ENCODE data around the gene CCSER2.
"Not testable (repeated sequence)": the region's sequence is repeated elsewhere in the genome, so short reads cannot be mapped to it uniquely, and the experiment has no call there.

Gene CCSER2, protein sequence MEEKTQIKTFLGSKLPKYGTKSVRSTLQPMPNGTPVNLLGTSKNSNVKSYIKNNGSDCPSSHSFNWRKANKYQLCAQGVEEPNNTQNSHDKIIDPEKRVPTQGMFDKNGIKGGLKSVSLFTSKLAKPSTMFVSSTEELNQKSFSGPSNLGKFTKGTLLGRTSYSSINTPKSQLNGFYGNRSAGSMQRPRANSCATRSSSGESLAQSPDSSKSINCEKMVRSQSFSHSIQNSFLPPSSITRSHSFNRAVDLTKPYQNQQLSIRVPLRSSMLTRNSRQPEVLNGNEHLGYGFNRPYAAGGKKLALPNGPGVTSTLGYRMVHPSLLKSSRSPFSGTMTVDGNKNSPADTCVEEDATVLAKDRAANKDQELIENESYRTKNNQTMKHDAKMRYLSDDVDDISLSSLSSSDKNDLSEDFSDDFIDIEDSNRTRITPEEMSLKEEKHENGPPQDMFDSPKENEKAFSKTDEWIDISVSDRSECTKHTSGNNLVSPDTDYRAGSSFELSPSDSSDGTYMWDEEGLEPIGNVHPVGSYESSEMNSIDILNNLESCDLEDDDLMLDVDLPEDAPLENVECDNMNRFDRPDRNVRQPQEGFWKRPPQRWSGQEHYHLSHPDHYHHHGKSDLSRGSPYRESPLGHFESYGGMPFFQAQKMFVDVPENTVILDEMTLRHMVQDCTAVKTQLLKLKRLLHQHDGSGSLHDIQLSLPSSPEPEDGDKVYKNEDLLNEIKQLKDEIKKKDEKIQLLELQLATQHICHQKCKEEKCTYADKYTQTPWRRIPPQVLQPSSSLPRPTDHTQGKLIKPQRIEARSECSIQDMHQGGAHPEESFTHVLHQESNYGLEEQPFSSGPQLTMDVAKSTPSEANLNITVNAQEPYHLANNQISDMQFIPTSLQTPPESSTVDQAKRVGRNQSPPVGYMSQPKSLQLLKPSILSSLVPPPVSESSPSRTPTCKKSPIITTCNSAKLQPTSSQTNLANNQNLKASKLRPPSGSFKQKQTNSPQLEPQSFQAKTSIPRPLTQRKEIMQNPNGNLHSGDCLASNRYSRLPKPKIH

DNA sequence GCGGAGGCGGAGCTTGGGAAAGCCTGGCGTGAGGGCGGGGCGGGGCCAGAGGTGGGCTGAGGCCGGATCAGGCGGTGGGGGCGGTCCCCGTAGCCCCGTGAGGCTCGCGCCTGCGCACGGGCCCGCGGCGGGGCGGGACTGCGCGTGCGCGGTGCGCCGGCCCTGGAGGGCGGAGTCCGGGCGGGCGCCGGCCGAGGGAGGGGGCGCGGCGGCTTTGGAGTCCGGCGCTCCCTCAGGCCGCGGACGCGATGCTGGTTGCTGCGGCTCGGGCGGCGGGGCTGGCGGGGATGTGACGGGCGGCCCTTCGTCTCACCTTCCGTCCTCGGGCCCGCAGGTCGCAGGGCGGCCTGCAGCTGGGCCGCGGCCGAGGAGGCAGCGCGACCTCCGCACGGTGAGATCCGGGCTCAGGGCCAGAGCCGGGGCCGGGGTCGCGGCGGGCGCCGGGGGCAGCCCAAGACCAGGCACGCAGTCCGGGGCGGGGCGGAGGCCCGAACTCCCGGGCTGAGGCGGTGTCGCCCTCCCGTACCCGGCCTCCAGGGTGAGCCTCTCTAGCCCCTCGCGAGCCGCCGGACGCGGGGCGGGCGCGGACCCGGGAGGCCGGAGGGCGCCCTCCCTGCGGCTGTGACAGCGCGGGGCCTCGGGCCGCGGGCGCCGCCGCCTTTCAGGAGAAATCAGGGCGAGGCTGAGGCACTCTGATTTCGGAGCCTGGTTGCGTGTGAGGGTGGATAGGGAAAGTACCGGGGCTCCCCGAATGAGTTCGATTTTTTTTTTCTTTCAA is at the start of gene CCSER2:
Gene CCSER2 (plus strand): TSS at position 172 of the 778 bp plus-strand sequence. CDS start 42,464 bp downstream, outside the sequence.
- DNase-seq (ENCODE audit: low spot score): peak; percentile 99

DNA sequence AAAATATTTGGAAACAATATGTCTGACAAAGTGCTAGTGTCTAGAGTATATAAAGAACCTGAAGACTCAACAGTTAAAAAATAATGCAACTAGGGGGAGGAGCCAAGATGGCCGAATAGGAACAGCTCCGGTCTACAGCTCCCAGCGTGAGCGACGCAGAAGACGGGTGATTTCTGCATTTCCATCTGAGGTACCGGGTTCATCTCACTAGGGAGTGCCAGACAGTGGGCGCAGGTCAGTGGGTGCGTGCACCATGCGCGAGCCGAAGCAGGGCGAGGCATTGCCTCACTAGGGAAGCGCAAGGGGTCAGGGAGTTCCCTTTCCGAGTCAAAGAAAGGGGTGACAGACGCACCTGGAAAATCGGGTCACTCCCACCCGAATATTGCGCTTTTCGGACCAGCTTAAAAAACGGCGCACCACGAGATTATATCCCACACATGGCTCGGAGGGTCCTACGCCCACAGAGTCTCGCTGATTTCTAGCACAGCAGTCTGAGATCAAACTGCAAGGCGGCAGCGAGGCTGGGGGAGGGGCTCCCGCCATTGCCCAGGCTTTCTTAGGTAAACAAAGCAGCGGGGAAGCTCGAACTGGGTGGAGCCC is 48.4 kb upstream of the CCSER2 start:
- not testable (repeated sequence) for DNase-seq (ENCODE audit: low spot score)

DNA sequence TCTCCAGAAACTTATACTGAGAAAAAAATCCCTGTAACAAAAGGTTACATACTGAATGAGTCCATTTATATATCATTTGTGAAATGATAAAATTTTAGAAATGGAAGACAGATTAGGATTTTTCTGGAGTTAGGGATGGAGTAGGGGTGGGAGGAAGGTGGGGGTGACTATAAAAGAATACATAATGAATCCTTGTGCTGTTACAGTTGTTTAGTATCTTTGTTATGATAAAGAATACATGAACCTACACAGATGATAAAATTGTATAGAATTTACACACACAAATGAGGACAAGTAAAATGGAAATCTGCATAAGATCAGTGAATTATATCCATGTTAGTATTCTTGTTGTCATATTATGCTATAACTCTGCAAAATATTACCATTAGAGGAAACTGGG is 41.7 kb upstream of the CCSER2 start:
- DNase-seq (ENCODE audit: low spot score): no peak

DNA sequence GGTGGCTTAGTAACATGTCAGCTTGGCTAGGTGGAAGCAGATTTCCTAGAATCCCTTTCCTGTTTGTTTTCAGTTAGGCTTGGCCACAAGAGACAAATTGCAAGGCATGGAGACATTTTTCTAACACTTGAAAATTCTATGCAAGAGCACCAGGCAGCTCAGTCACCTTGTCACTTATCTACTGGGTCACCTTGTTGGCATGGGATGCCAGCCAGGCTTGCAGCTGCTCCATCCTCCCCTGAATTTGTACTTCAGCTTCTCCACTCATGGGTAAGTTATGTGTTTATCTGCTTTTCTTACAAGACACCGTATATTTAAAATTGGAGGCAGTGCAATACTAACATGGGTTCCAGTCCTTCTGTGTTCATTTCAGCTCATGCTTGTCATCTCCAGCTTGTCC is 40.2 kb upstream of the CCSER2 start:
- no peak for DNase-seq (ENCODE audit: low spot score)

DNA sequence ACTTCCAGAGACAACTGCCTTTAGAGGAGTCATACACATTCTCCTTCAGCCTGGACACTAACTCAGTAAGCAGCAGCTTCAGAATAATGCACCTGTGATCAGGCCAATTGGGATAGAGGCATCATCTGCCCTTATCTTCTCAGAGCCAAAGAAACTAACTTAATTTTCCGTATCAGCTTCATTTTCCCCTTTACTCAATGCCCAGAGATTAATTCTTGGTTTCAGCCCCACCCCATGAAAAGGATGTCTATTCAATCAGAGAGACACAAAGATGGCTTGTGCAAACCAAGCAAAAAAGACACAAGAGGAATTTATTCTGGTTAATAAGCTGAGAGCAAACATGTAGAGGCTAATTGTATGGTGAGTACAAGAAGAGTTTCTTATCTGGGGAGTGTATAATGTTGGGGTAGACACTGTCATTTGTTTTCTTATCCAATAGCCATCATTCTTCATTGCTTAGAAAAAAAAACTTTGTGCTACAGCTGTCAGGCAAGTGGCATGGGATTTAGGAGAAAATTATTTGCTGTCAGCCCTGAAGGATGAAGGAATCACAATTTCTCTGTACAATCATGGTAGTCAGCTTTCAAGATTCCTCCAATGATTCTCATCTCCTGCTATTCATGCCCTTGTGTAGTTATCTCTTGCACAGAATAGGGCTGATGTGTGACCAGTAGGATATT is 38.7 kb upstream of the CCSER2 start:
- DNase-seq (ENCODE audit: low spot score): no peak

DNA sequence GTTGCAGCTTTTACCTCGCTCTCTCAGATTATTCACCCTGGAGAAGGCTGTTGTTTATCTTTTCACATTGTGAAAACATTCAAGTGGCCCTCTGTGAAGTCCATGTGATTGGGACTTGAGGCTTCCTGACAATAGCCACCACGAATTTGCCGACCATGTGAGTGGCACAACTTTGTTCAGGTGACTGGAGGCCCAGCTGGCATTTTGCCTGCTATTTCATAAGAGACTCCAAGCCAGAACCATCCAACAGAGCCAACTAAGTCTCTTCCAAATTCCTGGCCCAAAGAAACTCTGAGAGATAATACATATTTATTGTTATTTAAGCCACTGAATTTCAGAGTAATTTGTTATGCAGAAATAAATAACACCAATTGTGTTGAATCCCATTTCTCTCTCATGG is 38.2 kb upstream of the CCSER2 start:
- DNase-seq (ENCODE audit: low spot score): no peak

DNA sequence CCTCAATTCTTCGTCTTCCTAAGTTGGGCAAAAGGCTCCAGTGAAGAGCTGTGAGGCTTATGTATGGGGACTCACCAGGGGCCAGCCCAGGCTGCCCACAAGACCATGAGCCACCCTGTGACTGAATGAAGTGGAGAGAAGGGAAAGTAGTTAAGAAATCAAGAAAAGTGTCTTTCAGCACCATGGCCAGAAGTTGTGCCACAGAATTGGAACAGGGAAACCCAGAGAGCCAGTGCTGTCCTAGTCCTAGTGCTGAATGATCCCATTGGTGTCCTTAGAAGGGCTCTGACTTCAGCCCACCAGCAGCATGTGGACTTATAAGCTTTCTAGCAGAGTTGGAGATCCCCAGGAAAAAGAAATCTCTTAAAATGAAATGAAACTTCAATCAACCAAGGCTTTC is 37.0 kb upstream of the CCSER2 start:
- peak; percentile 54 for DNase-seq (ENCODE audit: low spot score)

DNA sequence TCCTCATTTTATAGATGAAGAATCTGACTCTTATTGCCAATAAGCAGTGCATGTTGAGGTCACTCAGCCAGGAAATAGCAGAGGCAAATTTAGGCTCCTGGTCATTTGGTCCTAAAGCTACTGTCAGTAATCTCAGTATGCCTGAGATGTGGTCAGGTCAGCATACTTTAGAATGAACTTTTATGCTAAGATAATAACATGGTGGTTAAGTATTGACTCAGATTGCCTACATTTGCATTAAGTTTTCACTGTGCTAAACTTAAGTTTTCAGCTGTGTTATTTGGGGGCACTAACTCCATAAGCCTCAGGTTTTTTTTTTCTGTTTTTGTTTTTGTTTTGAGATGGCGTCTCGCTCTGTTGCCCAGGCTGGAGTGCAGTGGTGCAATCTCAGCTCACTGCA is 35.9 kb upstream of the CCSER2 start:
- DNase-seq (ENCODE audit: low spot score): no peak

DNA sequence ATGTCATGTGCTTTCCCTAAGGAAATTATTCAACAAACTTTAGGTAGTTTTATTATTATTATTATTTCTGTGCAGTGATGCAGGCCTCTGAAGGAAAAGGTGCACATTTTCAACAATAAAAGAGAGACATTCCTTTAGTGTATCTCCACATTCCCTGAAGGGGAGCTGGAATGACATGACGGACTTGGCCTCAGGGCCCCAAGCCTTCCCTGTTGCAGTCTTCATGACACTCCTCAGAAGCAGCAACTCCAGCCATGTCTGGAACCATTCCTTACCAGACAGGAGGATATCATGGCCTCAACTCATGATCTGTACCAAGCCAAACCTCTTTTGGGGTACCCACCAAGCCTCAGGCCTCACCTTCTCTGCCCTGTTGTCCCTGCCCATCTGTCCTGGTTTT is 35.2 kb upstream of the CCSER2 start:
- DNase-seq (ENCODE audit: low spot score): no peak

DNA sequence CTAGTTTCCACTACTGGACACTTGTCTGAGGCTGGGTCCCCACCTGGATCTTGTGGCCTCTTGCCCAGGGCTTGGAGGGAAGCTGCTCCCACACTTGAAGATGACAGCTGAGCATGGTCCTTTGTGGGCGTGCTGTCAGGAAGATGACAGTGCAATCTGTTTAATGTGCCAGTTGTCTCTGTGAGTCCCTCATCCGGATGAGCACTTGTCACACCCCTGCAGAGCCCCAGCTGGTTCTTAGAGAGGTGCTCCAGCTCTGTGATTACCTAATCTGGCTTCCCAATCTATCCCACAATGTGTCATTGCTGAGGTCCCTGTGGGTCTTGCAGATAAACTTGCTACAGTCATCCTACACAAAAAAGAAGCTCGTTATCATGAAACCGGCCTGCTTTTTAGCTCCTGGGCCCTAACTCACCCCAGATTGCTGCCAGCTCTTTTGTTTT is 34.8 kb upstream of the CCSER2 start:
- DNase-seq (ENCODE audit: low spot score): no peak

DNA sequence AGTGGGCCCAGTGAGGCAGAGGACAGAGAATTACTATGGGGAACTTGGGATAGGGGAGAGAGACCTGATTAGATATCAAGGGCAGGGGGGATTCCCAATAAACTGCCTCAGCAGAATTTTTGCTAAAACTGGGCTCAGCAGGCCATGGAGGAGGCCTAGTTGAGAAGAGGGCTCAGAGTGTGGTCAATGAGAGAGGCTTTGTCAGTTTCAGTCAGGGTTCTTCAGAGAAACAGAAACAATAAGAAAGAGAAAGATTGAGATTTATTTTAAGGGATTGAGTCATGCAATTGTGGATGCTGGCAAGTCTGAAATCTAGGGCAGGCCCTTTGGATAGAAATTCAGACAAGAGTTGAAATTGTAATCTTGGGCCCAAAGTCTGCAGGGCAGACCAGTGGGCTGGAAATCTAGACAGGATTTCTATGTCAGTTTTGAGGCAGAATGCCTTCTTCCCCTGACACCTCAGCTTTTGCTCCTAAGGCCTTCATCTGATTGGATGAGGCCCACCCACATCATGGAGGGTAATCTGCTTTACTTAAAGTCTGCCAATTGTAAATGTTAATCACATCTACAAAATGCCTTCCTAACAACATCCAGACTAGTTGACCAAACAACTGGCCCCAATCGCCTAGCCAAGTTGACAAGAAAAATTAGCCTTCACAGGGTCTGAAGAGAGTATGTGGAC is 33.5 kb upstream of the CCSER2 start:
- DNase-seq (ENCODE audit: low spot score): no peak

DNA sequence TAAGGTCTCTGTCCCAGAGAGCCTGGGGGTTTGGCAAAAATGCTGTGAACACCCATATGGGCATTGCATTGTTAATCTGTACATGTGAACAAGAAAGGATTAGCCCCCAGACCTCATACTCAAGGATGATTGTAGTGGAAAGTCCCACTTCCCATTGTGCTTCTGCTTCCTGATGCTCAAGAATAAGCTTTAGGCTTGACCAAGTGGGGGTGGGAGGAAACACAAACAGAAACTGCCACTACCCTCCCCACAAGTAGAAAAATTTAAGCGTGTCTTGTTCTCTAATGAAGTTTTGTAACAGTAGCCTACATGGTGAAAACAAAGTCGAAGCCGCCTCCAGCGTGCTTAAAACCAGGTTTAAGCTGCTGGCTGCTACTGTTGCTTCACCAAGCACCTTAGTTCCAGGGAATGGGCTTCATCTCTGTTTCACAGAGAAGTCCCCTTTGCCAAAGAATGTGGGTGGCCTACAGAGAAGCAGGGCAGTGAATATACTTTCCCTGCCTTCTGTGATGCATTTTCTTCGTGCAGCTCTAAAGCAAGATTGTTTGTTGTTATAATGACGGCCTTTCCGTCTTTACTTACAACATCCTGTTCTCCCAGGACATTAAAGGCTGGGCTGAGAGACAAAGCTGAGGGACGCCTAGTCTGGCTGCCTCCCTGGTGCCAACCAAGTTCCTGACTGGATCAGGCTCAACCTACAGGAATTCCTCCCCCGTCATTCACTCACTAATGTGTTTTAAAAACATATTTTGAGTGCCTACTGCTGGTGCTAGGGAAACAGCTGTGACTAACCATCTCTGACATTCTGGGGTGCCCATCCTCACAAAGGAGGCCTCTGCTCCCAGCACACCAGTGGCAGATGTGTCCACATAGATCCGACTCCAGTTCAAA is 32.1 kb upstream of the CCSER2 start:
- DNase-seq (ENCODE audit: low spot score): no peak

DNA sequence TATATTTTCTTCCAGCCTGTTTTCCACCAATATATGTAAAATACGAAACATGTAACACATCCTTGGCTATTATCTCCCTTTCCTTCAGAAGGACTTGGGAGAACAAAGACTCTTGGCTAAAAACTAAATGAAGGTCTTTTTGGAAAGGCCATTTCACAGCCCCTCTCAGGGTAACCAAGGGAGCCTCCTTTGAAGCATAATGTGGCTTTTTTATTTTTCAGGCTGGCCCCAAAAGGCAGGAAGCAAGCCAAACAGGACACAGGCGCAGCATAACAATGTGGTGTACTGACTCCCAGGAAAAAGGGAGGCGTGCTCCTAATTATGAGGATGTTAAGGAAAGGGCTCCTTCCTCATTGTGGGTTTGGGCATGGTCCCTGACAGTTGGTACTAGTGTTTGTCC is 30.3 kb upstream of the CCSER2 start:
- no peak for DNase-seq (ENCODE audit: low spot score)

DNA sequence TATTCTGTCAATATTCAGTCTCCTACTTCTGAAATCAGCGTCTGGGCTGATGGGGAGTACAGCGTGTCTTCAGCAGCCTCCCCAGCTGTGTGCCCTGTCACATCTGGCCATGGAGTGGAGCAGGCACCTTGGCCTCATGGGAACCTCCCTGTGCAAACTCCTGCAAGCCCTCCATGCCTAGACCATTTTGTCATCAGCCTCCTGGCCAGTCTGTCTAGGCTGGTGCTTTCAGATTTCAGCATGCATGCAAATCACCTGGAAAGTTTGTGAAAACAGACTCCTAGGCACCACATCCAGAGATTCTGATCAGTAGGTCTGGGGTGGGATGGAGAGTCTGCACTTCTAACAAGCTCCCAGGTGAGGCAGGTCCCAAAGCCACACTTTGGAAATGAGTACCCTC is 26.2 kb upstream of the CCSER2 start:
- no peak for DNase-seq (ENCODE audit: low spot score)

DNA sequence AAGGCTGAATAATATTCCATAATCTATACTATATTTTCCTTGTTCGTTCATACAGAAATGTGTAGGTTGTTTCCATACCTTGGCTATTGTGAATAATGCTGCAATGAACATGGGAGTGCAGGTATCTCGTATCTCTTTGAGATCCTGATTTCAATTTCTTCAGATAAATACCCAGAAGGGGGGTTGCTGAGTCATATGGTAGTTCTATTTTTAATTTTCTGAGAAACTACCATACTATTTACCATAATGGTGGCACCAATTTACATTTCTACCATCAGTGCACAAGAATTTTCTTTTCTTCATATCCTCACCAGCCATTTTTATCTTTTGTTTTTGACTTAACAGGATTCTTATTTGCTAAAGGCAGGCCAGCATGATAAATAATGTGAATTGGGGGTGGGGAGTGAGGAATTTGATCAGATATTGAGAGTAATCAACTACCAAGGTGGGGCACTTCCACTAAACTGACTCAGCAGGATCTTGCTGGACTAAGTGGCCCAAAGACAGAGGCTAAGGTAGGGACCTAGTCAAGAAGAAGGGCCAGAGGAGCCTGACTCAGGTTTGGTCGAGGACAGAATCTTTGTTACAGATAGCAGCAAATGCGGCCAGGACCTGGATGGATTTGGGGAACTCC is 21.5 kb upstream of the CCSER2 start:
- no peak for DNase-seq (ENCODE audit: low spot score)

DNA sequence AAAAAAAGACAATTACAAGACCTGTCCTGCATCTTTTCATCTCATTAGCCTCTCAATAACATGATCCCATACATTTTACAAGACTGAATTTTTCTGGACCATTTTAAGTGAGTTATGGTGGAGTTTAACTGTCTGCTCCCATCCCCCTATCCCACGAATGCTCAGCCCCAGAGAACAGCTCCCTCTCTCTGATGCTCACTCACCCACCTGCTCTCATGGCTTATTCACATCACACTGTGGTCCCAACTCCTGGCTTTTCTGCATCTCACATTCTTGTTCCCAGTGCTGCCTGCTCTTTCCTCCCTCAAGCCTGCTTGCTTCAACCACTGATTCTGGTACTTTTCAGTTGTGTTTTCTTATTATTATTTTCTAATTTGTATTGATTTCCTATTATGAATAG is 20.4 kb upstream of the CCSER2 start:
- DNase-seq (ENCODE audit: low spot score): no peak

DNA sequence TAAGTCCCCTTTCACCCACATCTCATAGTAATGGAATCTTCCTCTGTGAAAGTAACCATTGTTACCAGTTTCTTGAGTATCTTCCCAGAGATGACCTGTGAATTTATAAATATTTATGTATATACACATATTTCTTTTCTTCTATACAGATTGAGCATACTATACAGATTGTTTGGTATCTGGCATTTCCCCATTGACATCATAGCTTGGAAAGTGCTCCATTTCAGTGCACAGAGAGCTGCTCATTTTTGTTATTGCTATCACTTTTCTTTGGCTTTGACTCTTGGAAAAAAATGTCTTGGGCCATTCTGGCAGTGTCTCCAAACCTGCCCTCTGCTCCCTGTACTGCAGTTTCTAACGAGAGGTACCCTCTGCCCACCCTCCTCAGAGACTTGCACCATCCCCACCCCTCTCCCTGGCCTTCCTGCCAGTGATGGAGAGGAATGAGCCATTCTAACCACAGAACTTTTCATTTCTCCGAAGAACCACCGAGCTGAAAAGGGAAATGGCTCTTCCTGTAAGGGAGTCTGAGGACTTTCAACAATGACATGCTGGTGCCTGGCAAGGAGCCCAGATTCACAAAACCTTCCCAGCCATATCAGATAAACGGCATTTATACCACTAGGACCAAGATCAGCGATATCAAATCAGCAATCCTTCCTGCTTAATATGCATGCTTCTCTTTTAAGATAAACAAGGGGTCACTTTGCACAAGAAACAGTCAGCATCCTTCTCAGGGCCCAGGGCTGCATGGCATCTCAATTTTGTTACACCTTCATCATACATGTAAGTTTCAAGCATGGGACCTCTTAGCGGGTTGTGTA is 19.7 kb upstream of the CCSER2 start:
- no peak for DNase-seq (ENCODE audit: low spot score)

DNA sequence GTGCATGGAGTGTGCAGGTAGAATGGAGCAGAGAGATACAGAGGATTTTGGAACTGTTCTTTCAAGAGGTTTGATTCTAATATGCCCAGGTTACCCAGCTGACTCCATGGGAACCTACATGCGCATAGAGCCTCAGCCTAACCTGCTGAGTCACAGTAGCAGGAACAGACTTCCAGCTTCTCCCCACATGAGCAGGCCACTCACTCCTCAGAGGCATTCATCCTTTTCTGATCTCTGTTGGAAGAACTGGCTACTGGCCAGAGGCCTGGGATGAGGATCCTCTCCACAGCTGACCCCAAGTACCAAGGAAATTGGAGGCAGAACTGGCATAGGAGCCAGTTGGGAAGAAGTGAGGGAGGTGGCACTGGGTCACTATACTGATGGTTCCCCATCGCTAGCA is 17.9 kb upstream of the CCSER2 start:
- DNase-seq (ENCODE audit: low spot score): no peak

All from ecto neural progenitor cell (in vitro differentiated cells).